Activated CD4-positive, alpha-beta T cell treated with anti-CD3 and anti-CD28 coated beads for 48 hours (primary cell): ENCODE results near the gene PRSS50.

Experiments
- DNase-seq: peaks from one replicate; pipeline ENCODE4 v3.0.0-alpha.2; 2020

The PRSS50 gene

DNA sequence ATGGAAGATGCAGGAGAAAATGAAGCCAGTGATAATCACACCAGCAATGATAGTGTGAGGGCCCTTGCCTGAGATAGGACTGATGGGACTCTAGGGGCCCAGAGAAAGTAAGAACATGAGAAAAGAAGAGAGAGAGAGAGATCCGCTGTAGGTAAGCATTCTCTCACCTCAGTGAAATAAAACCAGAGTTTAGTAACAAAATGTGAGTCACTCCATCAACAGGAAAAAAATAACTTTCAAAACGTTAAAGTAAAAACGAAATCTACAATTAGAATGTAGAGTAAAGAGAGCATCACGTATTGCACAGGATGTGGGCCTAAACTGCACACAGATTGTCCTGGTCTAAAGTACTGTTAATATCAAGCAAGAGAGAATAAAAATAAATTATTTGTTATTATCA is 6.8 kb upstream of the PRSS50 start:
- DNase-seq, result no peak

DNA sequence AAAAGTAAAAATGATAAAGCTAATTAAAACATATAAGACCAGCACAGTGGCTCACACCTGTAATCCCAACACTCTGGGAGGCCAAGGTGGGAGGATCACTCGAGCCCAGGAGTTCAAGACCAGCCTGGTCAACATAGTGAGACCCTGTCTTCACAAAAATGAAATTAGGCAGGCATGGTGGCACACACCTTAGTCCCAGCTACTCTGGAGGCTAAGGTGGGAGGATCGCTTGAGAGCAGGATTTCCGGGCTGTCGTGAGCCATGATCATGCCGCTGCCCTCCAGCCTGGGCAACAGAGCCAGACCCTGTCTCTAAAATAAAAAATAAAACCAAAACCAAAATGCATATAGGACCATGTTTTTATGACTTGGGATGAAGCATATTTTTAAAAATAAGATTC is 4.8 kb upstream of the PRSS50 start:
- no peak for DNase-seq

DNA sequence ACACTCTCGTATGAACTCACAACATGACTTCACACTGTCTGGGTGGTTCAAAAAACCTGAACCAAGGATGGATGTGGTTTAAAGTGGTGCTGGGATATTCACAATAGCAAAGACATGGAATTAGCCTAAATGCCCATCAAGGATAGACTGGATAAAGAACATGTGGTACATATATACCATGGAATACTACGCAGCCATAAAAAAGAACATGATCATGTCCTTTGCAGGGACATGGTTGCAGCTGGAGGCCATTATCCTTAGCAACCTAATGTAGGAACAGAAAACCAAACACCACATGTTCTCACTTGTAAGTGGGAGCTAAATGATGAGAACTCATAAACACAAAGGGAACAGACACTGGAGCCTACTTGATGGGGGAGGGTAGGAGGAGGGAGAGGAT is 3.3 kb upstream of the PRSS50 start:
- no peak for DNase-seq

DNA sequence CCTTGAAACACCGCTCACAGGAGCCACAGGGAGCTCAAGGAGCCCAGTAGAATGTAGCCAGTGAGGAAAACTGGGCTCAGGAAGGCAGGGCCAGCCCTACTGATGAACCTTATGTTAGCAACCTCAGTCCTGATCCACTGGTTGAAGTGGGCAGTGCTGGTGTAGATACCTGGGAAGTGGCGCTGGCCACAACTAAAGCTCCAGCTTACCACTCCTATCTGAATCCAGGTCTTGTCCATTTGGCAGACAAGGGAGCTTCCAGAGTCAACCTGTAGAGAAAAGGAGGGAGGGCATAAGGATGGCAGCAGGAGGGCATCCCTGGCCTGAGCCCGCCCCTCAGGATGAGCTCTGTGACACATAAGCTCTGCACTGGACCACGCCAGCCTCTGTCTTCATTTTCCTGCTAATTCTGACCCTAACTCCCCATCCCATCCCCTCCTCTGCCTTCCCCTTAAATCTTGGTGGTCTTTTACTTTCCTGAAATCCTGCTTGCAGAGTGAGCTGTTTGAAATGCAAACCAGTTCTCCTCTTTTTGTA is 2.1 kb upstream of the PRSS50 start:
- DNase-seq, result no peak

DNA sequence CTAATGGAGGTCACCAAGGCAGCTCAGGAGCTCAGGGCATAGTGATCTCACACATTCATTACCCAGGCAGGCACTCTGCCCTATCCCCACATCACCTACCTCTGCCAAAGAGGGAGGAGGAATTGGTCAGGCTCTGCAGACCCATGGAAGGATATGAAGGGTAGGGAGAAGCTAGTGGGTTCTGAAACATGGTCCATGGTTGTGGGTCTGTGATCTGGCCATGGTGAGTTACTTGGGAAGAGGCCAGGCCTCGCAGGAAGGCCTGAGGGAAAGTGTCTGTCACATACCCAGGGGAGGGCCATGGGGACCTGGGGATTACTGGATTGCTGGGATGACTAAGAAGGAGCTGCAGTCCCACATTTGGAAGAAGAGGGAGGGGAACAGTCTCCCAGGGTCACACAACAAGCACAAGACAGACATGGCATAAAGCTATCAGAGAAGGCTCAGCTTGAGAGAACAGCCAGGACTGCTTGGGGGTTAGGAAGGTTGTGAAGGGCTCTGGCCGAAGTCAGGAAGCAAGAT is 1.4 kb upstream of the PRSS50 start:
- no peak for DNase-seq

DNA sequence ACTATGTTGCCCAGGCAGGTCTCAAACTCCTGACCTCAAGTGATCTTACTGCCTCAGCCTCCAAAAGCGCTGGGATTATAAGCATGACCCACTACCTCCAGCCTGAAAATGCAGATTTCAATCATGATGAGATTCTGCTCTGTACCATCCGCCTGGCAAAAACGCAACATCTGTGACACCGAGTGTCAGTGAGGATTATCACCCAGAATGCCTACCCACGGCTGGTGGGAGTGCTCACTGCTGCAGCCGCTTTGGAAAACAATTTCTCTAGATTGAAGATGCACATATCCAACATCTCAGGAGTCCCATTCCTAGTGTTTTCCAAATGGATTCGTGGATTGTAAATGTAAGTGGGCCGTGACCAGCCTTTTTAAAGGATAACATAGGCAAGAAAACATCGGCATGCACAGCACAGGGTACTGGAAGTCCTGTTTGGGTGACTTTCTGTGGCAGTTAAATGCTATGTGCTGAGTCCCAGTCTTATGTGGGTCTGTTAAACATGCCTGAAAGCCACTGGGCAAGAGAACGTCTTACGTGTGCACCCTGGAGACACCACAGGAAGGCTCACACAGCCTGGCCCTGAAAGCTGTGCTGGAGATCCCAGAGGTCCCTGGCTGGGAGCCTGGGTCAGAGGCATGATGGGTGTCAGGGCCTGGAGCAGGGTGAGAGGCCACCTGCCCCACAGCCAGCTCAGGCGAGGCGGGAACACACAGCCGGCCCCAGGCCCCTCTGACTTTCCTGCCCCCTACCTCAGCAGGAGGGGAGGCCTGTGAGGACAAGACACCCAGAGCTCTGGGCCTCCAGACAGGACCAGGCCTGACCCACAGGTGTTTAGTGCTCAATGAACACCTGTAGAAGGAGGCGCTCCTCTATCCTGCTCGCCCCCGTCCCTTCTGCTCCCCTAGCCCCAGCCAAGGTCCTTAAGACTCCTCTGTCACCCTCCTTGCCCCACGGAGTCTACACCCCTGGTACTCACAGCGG is 918 bp downstream of the PRSS50 start:
- no peak for DNase-seq

DNA sequence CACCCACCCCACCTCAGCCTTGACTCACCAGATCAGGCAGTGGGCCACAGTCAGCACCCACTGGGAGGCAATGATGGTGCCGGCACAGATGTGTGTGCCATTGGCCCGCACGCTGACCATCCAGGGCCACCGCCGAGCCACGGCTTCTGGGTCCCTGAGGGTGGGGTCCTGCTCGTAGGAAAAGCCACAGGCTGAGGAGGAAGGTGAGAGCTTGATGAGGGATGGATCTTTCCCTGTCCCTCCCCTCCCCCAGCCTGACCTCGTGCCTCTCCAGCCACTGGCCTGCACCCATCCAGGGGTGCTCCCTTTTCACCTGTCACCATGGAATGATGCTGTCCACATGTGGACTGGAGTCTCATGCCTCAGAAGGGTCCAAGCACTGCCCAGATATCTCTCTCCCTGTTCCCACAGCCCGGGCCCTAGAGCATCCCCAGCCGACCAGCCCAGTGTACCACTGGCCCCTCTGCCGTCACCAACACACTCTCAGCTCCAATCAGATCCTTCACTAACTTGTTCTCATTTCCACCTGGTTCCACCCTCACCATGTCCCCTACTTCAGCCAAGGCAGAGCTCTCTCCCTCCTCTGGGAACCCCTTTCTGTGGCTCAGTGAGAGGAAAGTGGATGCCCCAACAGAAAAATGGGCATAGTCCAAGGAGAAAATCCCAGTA is 2.0 kb downstream of the PRSS50 start:
- DNase-seq, result no peak

DNA sequence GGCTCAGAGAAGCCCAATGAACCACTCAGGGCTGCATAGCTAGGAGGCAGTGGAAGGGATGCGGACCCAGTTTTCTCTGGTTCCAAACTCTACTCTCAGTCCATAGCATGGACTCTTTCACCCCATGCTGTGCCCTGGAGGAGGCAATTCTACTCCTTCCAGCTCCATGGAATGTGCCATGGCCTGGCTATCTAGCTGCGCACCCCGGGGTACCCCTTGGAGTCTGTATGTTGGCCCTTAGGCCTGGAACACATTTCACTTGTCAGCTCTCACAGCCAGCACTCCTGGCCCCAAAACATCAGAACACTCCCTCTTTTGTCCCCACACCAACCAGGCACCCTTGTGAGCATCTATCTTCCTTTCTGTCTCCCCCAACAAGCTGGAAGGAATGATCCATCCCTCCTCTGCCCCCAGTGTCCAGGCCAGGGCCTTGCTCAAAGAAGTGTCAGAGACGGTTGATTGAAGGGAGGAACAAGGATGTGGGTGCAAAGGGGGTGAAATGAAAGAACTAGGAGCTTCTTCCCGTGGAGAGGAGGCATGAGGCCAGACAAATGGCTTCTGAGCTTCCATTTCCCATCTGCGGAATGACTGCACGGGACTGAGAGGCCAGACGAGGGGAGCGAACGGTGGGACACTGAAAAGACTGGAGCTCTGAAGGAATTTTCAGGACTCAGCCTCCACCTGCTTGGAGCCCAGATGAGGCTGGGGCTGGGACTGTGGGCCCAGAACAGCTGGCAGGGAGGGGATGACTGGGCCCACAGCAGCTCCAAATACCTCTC is 2.8 kb downstream of the PRSS50 start:
- peak; percentile 3 for DNase-seq

DNA sequence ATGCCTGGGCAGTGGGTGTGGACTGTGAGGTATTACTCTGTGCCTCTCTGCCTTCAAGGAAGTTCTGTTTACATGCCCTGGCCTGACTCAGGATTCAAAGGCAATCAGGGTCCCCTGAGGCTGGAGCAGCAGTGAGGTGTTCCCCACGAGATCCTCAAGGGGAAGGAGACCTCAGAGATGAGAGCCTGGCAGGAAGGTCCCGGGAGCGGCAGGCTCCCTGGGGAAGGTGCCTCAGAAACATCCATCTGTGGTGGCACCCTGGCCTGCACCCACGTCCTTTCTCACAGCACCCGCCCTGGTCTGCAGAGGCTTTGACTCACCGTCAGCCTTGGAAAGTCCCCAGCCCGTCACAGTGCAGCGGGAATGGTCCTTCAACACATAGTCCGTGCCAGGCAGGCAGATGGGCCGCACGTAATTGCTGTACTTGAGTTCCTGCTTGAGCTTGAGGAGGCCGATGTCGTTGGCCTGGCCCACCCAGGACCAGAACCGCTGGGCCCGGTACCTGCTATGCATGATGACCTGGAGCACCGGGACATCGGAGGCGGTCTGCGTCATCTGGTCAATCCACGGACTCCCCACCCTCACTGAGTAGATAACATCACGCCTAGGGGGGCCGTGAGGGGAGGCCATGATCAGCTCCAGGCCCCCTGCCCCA is 3.6 kb downstream of the PRSS50 start:
- peak; percentile 35 for DNase-seq

DNA sequence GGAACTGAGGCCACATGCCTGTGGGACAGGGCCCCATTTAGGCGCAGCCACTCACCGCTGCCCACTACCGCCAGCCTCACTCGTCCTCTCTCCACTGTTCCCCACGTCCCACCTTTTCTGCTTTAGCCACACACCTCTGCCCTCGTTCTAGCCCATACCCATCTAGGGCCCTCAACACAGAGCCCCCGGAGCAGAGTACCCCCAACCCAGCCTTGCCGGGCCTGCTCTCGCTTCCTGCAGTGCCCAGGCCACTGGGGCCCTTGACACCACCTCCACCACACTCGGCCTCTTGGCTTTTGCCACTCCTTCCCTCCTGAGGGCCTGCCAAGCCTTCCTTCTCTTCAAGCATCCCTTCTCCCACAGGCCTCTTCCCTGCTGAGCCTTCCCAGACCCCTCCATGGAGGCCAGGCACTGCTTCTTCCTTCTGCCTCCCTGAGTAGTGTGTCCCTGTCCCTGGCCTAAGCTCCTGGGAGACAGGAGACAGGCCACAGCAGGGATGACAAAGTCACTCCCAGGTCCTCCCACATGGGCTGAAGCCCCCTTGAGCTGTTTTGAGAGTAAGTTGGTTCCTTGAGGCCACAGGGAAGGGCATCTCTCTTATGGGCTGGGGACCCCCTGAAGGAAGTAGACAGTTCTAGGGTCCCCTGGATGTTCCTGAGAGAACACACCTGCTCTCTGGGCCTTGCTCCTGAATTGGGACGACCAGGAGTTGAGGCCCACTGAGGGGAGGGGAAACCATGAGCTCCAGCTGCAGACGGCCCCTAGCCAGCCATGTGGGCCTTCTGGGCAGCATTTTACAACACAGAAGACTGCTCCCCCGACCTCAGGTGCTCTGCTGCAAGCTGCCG is 4.4 kb downstream of the PRSS50 start:
- peak; percentile 2 for DNase-seq

DNA sequence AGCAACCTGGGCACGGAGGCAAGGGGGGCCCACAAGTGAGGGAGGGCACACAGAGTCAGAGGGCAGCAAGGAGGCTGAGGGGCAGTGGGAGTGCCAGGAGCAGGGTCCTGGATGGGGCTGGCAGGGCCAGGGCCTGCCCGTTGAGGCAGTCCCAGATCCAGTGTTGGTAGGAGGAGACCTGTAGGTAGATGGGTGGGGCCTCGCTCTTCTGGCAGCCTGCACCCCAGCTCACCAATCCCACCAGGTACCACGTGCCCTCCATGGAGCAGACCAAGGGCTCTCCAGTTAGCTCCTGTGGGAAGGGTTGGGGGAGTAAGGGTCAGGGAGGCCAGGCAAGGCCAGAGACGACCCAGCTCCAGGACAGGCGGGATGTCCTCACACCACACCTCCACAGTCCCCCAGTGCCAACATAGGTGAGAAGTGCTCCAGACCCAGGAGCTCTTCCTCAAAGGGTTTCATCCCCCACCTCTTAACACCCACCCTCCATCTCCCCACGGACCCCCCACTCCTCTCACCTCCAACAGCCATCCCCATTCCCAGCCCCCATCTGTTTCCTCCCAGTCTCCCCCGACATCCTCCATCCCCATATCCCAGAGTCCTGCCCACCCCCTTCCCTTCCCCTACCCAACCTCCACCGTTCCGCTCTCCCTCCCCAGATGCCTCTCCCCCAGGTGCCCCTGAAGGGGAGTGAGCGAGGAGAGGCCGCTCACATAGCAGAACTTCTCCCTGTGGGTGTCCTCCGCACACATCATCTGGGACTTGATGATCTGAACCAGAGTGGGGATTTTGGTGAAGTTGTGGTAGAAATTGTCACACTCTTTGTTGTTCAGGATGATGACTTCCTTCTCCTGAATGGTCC is 5.2 kb downstream of the PRSS50 start:
- DNase-seq, result no peak

DNA sequence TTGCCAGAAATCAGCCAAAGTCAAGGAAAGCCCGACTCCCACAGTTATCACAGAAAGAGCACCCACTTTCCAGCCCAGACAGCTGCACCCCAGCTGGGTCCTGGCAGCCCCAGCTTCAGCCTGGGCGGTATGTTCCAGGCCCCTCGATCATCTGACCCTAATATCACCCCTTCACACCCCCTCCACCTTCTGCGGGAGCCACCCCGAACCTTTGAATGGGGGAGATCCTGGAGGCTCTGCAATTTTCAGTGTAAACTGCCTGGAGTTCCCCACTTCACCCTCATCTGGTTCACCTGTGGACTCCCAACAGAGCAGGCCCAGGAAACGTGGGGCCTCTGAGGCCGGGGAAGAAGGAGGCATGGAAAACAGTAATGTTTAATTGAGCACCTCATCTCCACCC is 5.9 kb downstream of the PRSS50 start:
- DNase-seq, result no peak

DNA sequence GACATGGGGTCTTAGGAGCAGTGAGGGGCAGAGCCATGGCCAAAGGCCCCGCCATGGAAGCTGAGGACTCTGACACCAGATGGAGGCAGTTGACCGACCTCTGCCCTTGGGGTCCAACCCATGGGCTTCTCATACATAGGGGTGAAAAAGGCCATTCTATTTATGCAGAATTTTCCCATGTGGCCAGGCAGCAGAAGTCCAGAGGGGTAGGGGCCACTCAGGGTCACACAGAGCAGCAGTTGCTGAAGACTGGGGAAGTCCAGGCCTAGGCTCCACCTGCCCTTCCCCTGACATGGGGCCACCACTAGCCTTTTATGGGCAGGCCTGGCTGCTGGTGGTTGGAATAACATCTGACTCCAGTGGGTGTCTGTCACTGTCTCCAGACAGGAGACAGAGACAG is 6.4 kb downstream of the PRSS50 start:
- DNase-seq, result no peak

DNA sequence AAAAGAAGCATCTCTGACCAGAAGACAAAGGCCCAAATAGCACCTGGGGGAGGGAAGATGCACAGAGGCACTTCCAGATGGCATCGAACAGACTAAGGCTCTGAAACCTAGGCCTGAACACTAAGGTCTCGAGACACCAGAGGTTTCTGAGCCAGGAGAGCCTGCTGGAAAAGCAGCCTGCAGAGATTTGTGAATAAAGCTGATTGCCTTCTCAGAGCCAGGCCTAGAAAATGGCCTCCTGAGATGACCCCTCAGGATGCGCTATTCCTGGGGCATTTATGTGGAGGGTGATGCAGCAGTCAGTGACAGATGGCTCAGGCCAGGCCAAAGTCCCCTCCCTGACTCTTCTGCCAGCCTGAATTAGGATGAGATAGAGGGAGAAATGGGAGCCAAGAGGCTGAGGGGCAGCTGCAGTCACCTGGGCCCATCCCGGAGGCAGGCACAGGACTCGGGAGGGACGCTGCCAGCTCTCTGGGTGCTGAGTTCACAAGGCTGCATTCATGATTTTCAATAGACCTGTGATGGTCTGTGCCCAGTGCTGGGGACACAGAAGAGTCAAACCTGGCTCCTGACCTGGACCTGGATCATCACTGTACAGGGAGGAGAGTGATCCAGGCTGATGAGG is 6.9 kb downstream of the PRSS50 start:
- no peak for DNase-seq

DNA sequence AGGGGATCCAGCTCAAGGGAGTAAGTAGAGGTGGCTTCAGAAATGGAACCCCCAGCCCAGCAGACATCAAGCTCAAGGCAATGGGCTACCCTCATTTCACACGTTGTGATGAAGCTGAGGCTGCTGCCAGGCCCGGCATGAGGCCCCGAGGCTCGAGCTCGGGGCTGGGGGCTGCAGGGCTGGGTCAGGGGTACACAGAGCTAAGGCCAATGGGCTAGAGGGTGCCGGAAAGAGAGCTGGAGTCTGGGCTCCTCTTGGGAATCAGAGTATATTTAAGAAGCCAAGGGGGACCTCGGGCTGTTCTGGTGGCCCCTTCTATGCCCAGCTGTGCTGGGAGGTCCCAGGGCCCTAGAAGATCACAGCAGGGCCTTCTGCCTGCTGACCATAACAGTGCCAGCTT is 7.4 kb downstream of the PRSS50 start:
- no peak for DNase-seq

DNA sequence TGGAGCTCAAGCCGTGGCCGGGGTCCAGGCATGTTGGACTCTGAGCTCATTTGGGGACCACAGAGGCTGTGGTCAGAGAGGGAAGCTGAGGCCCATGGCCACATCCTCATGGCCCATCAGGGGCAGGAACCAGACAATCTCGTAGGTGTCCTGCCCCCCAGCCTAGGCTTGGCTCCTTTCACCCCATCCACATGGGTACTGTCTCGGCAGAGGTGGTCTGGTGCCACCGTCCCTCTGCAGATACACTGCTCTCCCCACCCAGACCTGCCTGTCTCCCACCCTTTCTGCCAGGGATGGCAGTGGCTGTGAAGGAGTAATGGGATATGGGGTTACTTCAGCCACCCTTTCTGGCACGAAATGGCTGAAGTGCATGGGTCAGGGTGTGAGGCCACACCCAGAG is 7.9 kb downstream of the PRSS50 start:
- no peak for DNase-seq

DNA sequence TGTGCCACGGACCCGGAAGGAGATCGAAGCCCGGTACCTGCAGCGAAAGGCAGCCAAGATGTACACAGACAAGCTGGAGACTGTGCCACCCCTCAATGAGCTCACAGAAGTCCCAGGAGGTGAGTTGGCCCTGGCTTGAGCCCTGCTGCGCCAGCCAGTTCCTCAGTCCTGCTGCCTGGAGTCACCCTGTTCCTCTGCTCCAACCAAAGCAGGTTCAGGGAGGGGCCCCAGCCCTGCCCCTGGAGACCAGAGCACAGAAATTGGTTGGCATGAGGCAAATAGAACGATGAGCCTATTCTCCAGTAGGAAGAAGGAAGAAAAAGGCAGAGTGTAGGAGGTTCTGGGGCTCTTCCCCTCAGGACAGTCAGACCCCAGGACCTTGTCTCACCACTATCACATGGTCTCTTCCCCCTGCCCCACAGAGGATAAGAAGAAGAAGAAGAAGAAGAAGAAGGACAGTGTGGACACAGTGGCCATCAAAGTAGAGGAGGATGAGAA is 8.5 kb downstream of the PRSS50 start:
- DNase-seq, result no peak

DNA sequence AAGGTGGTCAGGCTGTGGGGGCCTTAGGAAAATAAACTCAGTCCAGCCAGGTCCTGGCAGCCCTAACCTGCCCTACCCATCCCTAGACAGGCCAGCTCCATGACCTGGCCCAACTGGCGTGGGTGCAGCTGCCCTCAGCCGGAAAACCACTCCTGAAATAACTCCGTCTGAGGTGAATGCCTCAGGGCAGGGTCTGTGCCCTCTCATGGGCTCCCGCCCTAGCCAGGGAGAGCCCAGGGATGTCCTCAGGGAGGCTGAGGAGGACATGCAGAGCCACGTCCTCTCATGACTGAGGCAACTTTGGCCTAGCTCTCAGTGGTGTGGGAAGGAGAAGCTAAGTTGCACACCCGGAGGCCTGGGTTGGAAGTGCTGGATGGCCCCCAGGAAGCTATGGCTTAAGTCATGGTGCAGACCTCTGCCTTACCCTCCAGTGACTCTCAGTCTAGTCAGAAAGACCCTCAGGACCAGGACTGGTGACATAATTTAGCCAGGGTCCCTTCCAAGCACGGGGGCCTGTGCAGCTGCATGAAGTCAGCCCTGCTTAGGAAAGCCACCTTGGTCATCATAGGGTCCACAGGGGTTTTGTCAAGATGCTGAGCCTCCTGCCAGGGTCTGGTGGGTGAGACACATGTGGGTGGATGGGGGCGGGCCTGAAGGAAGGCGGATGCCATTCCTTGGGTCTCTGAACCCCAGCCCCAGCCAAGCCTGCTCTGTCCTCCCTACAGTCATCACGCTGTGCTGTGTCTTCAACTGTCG is 9.1 kb downstream of the PRSS50 start:
- DNase-seq, result no peak

DNA sequence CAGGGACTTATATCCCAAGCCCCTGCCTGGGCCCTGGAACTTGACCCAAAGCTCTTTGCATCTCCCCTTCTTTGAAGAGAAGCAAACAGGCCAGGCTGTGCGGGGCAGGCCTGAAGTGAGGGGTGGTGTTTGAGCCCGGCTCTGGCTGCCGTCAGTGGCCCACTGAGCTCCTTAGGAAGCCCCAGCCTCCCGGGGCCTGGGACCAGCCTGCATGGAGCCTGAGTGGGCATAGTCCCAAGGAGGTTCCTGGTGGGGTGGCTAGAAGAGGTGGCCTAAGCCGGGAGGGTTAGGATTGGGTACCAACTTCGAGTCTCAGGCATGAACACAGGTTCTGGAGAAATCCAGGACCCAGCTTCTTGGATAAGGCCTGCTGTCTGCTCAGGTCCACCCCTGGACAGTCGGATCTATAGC is 10.1 kb downstream of the PRSS50 start:
- DNase-seq, result no peak
